Testis (tissue), 3 donors: ENCODE data around the gene PITPNC1. TPM values are rescaled to one million over a fixed set of nuclear protein-coding genes. Genes with fewer than 3 reads are reported as not detected.
A peak's percentile ranks its signal among the peaks of the same experiment; 100 is the strongest.

Experiments used
- DNase-seq: peaks from one replicate; pipeline ENCODE4 v3.0.0-alpha.2; 2019
- H3K27ac ChIP-seq, 2 donors: fragments of 200-600 bp; sonication (generic); one replicate each; pipeline ENCODE4 v1.5.1; 2019
- H3K27me3 ChIP-seq: fragments of 200-600 bp; sonication (generic); one replicate; pipeline ENCODE4 v1.5.1; 2019
- H3K36me3 ChIP-seq: fragments of 200-600 bp; sonication (generic); one replicate; pipeline ENCODE4 v1.5.1; 2017; ENCODE audit warnings: low read depth; ENCODE audit errors: missing control alignments
- H3K4me1 ChIP-seq: fragments of 200-600 bp; sonication (generic); one replicate; pipeline ENCODE4 v1.5.1; 2019
- H3K4me3 ChIP-seq, 2 donors: fragments of 200-600 bp; sonication (generic); one replicate each; pipeline ENCODE4 v1.5.1; 2017 to 2019
- H3K9me3 ChIP-seq: fragments of 200-600 bp; sonication (generic); one replicate; pipeline ENCODE4 v1.5.1; 2017
- POLR2A ChIP-seq: fragments of 450-650 bp; IDR thresholded peaks from one replicate; pipeline ENCODE4 v1.6.1; 2017; ENCODE audit warnings: antibody characterized with exemption, mild to moderate bottlenecking, moderate library complexity
- WGBS, 2 donors: methylation state at CpG; one replicate each; pipeline ENCODE4 v1.1.5; 2018; 5-methylcytosine and 5-hydroxymethylcytosine counted together
- intact Hi-C: fragments of 100-400 bp; cut with DNase I; formaldehyde crosslinking; loops from one replicate; pipeline ENCODE4 v1.15.1; 2023; ENCODE audit warnings: low total_unique reads
- polyA plus RNA-seq: library from polyadenylated mRNA; stranded (reverse); fragments of 350-450 nt; fragmentation: Illumina TruSeq; extraction: RNeasy Lipid Tissue Mini Kit (QIAGEN cat#74804); gene quantifications from one replicate; pipeline ENCODE4 v1.2.3, GENCODE V29; 2014; ENCODE audit warnings: low read depth, low replicate concordance; ENCODE audit not compliant: insufficient read depth
- total RNA-seq, 2 donors: library from RNA; depleted of rRNA; stranded (reverse); fragments of >200 nt; gene quantifications; one replicate each; pipeline ENCODE4 v1.2.3, GENCODE V29; 2016
- TF ChIP-seq, protein P1 (sequence below), 3 experiments: fragments of 450-650 bp in 2 of 3; fragments of 200-600 bp in 1 of 3; sonication (generic) in 1 of 3; IDR thresholded peaks; one replicate each; pipeline ENCODE4 v1.5.1; 2016 to 2019; ENCODE audit warnings: antibody characterized with exemption in 3 of 3, mild to moderate bottlenecking in 2 of 3, moderate library complexity in 1 of 3

PITPNC1 gene
- total and polyA plus RNA-seq, 3 donors from 2014 or later, result 8.3 to 12.8 (median 12.2) TPM

- no peaks in the 10 kb centered on the region for H3K36me3 ChIP-seq
- H3K9me3 ChIP-seq, result no peaks in the 10 kb centered on the region
- H3K4me3 ChIP-seq, result no peak overlapping the region
- no peaks in the 10 kb centered on the region for H3K27me3 ChIP-seq
- no peak for DNase-seq
- TF ChIP-seq, protein P1, sequence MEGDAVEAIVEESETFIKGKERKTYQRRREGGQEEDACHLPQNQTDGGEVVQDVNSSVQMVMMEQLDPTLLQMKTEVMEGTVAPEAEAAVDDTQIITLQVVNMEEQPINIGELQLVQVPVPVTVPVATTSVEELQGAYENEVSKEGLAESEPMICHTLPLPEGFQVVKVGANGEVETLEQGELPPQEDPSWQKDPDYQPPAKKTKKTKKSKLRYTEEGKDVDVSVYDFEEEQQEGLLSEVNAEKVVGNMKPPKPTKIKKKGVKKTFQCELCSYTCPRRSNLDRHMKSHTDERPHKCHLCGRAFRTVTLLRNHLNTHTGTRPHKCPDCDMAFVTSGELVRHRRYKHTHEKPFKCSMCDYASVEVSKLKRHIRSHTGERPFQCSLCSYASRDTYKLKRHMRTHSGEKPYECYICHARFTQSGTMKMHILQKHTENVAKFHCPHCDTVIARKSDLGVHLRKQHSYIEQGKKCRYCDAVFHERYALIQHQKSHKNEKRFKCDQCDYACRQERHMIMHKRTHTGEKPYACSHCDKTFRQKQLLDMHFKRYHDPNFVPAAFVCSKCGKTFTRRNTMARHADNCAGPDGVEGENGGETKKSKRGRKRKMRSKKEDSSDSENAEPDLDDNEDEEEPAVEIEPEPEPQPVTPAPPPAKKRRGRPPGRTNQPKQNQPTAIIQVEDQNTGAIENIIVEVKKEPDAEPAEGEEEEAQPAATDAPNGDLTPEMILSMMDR (IDR thresholded peaks at IDR 0.05), result no peak
- no peak for TF ChIP-seq POLR2A
- H3K4me1 ChIP-seq, result no peaks in the 10 kb centered on the region
- H3K27ac ChIP-seq, result no peak overlapping the region
- WGBS, 2 donors, result 68 to 72% methylated on average over 2 of the region's 2 CpGs
- intact Hi-C loops, result no loop called here
Measured at GRCh38 chr17:67682196-67682595, 305.1 kb downstream of the PITPNC1 start.

DNA sequence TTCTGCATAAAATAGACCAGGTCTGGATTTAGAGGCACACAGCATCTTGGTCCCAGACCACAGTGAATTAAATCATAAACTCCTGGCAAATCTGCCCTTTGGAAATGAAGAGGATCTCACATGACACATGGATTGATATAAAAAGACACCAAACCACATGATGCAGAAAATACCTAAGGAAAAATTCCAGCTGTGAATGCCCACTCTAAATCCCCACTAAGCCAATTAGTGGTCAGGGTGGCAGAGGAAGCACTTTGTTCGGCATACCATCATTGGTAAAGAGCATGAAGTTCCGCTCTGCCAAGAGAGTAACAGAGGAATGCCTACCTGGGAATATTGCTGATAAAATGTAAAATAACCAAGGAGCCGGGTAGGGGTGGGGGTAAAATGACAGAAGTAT is 308.3 kb downstream of the PITPNC1 start:
- intact Hi-C loops, result no loop called here
- no peak for DNase-seq

GRCh38 chr17:67686241-67686640 is 309.2 kb downstream of the PITPNC1 start:
- no peak for DNase-seq
- Histone ChIP-seq H3K36me3 (no peaks in the 10 kb centered on the region), H3K4me1 (peaks cover 3% of the 10 kb centered on the region), H3K27me3 (no peaks in the 10 kb centered on the region), H3K9me3 (no peaks in the 10 kb centered on the region), H3K4me3 (no peak overlapping the region), H3K27ac (no peak overlapping the region)
- TF ChIP-seq, protein P1 (IDR thresholded peaks at IDR 0.05), result no peak
- TF ChIP-seq POLR2A, result no peak
- WGBS, 2 donors, result 79 to 81% methylated on average over 2 of the region's 2 CpGs
- intact Hi-C loops, result no loop called here

More for the DNA sequence above, 308.3 kb downstream of the PITPNC1 start:
- TF ChIP-seq, protein P1 (IDR thresholded peaks at IDR 0.05), result no peak
- TF ChIP-seq POLR2A, result no peak
- H3K27ac ChIP-seq, result no peak overlapping the region
- WGBS, 2 donors, result 95 to 96% methylated on average over 3 of the region's 3 CpGs
- H3K36me3 ChIP-seq, result no peaks in the 10 kb centered on the region
- H3K9me3 ChIP-seq, result no peaks in the 10 kb centered on the region
- H3K27me3 ChIP-seq, result no peaks in the 10 kb centered on the region
- no peak overlapping the region for H3K4me3 ChIP-seq
- H3K4me1 ChIP-seq, result peaks cover 3% of the 10 kb centered on the region

DNA sequence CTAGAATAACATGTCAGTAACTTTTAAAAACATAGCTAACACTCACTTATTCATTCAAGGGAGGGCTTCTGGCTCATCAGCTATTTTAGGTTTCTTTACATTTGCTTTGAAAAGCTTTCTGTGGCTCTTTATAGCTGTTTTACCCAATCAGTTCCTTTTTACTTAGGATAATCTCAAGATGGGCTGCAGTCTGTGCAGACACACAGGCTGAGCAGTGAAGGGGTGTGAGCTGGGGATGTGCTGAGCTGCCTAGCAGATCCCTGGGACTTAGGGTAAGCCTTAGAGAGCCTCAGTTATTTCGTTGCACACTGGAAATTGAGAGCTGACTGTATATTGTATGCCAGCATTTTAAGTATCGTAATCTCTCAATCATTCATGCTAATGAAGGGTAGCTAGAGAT is 310.4 kb downstream of the PITPNC1 start:
- no peaks in the 10 kb centered on the region for H3K9me3 ChIP-seq
- H3K36me3 ChIP-seq, result no peaks in the 10 kb centered on the region
- WGBS, 2 donors, result 85 to 91% methylated on average over 2 of the region's 2 CpGs
- no peak overlapping the region for H3K27ac ChIP-seq
- no peaks in the 10 kb centered on the region for H3K27me3 ChIP-seq
- peaks cover 3% of the 10 kb centered on the region for H3K4me1 ChIP-seq
- intact Hi-C loops, result no loop called here
- no peak overlapping the region for H3K4me3 ChIP-seq
- DNase-seq, result no peak
- no peak for TF ChIP-seq POLR2A
- TF ChIP-seq, protein P1 (IDR thresholded peaks at IDR 0.05), result no peak

GRCh38 chr17:67689534-67690177 is 312.6 kb downstream of the PITPNC1 start:
- Histone ChIP-seq H3K27me3 (no peaks in the 10 kb centered on the region), H3K36me3 (no peaks in the 10 kb centered on the region), H3K9me3 (no peaks in the 10 kb centered on the region), H3K4me3 (no peak overlapping the region), H3K4me1 (peaks cover 3% of the 10 kb centered on the region), H3K27ac (no peak overlapping the region)
- intact Hi-C loops, result loop anchor here (5.0 kb wide), 1 partner anchor 312 kb away; the partner anchor contains the start of gene PITPNC1
- peak; percentile 81 for DNase-seq
- TF ChIP-seq POLR2A, result no peak
- TF ChIP-seq, protein P1 (IDR thresholded peaks at IDR 0.05), result peak; percentile 77 to 91 (median 90)
- 53 to 61% methylated on average over 2 of the region's 2 CpGs for WGBS, 2 donors
